Mesenteric fat pad (tissue), 1 donor: Measurements from ENCODE around the gene PTCD1. TPM values are rescaled to one million over a fixed set of nuclear protein-coding genes. Genes with fewer than 3 reads are reported as not detected.
A peak's percentile ranks its signal among the peaks of the same experiment; 100 is the strongest.

Source experiments
- DNase-seq: peaks from one replicate; pipeline ENCODE4 v3.0.0-alpha.2; 2020; ENCODE audit warnings: low spot score
- total RNA-seq: library from RNA; stranded (reverse); fragmentation: NEBNext Ultra II Directional; extraction: Animal tissue kit (Norgen Biotek cat#: 25700); gene quantifications from one replicate; pipeline ENCODE4 v1.2.1, GENCODE V29; 2021
- donor health status: DM: yes; HTN: yes; CAD: no.

PTCD1 gene
- total RNA-seq, 1 donor from 2014 or later, result 11.7 TPM

GRCh38 chr7:99408379-99409191 lies 30.0 kb downstream of the PTCD1 start, which contains the start of the genes BUD31 and PDAP1:
TSS of gene BUD31 (plus strand) at chr7:99408969. CDS start at chr7:99411093, 2,124 bp downstream.
TSS of gene PDAP1 (minus strand) at chr7:99408597. CDS start at chr7:99408548, 49 bp downstream.
- peak; percentile 97 for DNase-seq

- peak; percentile 93 for DNase-seq
These were observed 30.7 kb downstream of the PTCD1 start for GRCh38 chr7:99407872-99408378.

GRCh38 chr7:99406557-99406956 lies 32.0 kb downstream of the PTCD1 start:
- no peak for DNase-seq

GRCh38 chr7:99404977-99405320 lies 33.6 kb downstream of the PTCD1 start:
- no peak for DNase-seq

GRCh38 chr7:99404235-99404976 lies 34.2 kb downstream of the PTCD1 start:
- DNase-seq, result no peak

- no peak for DNase-seq
These were observed 34.8 kb downstream of the PTCD1 start for GRCh38 chr7:99403764-99404163.

- DNase-seq, result no peak
These were observed 35.7 kb downstream of the PTCD1 start for GRCh38 chr7:99402854-99403253.

GRCh38 chr7:99399597-99399996 lies 39.0 kb downstream of the PTCD1 start:
- DNase-seq, result no peak

- DNase-seq, result no peak
These were observed 39.6 kb downstream of the PTCD1 start for GRCh38 chr7:99398891-99399445.

- DNase-seq, result no peak
These were observed 41.2 kb downstream of the PTCD1 start for GRCh38 chr7:99397297-99397983.

GRCh38 chr7:99396418-99397296 lies 41.9 kb downstream of the PTCD1 start:
- DNase-seq, result no peak

- no peak for DNase-seq
These were observed 42.8 kb downstream of the PTCD1 start for GRCh38 chr7:99395616-99396327.

- no peak for DNase-seq
These were observed 44.5 kb downstream of the PTCD1 start for GRCh38 chr7:99394188-99394502.

- DNase-seq, result no peak
These were observed 45.0 kb downstream of the PTCD1 start for GRCh38 chr7:99393355-99394187.

- no peak for DNase-seq
These were observed 45.8 kb downstream of the PTCD1 start for GRCh38 chr7:99392659-99393354.

- DNase-seq, result no peak
These were observed 46.6 kb downstream of the PTCD1 start for GRCh38 chr7:99392046-99392445.

GRCh38 chr7:99390941-99391602 lies 47.5 kb downstream of the PTCD1 start:
- no peak for DNase-seq

GRCh38 chr7:99389772-99390171 lies 48.8 kb downstream of the PTCD1 start:
- DNase-seq, result no peak
